ENCODE measurements around the gene GH1.
A peak's percentile ranks its signal among the peaks of the same experiment; 100 is the strongest.
"Not testable (repeated sequence)": the region's sequence is repeated elsewhere in the genome, so short reads cannot be mapped to it uniquely, and the experiment has no call there.

The GH1 gene

GRCh38 chr17:63892316-63893037 is 26.2 kb downstream of the GH1 start:
- H3K27ac ChIP-seq; H3K4me1 ChIP-seq; H3K9me3 ChIP-seq (ENCODE audit: control insufficient read depth, low read length); H3K79me2 ChIP-seq; H3K4me3 ChIP-seq (ENCODE audit: low read depth, low read length); H3K4me2 ChIP-seq (ENCODE audit: low read length); H3K36me3 ChIP-seq (ENCODE audit: control insufficient read depth, insufficient read depth, low read length); H3K9ac ChIP-seq; H2AFZ ChIP-seq; H3K27me3 ChIP-seq (ENCODE audit: control insufficient read depth, insufficient read depth, low read length): not testable (repeated sequence)
- TF ChIP-seq CTCF (IDR thresholded peaks at IDR 0.05), result peak; percentile 6

- H3K36me3 ChIP-seq (ENCODE audit: control insufficient read depth, insufficient read depth, low read length); H3K9ac ChIP-seq; H3K27ac ChIP-seq; H3K4me3 ChIP-seq (ENCODE audit: low read depth, low read length); H3K27me3 ChIP-seq (ENCODE audit: control insufficient read depth, insufficient read depth, low read length); H3K9me3 ChIP-seq (ENCODE audit: control insufficient read depth, low read length); H3K4me2 ChIP-seq (ENCODE audit: low read length); H3K4me1 ChIP-seq; H2AFZ ChIP-seq; H3K79me2 ChIP-seq: not testable (repeated sequence)
- peak; percentile 33 for TF ChIP-seq CTCF (IDR thresholded peaks at IDR 0.05)
Measured at GRCh38 chr17:63889026-63889848, 29.4 kb downstream of the GH1 start.

- not testable (repeated sequence) for H3K9ac ChIP-seq, H3K79me2 ChIP-seq
Measured at GRCh38 chr17:63885119-63885518, 33.5 kb downstream of the GH1 start.

GRCh38 chr17:63882626-63883126 is 36.0 kb downstream of the GH1 start:
- H3K27me3 ChIP-seq (ENCODE audit: control insufficient read depth, insufficient read depth, low read length); H3K4me3 ChIP-seq (ENCODE audit: low read depth, low read length); H3K36me3 ChIP-seq (ENCODE audit: control insufficient read depth, insufficient read depth, low read length); H3K4me2 ChIP-seq (ENCODE audit: low read length); H3K79me2 ChIP-seq; H3K9ac ChIP-seq; H3K27ac ChIP-seq; H3K4me1 ChIP-seq; H3K9me3 ChIP-seq (ENCODE audit: control insufficient read depth, low read length); H2AFZ ChIP-seq: not testable (repeated sequence)

More at GRCh38 chr17:63885119-63885518, 33.5 kb downstream of the GH1 start:
- not testable (repeated sequence) for H3K4me1 ChIP-seq; H2AFZ ChIP-seq; H3K4me3 ChIP-seq (ENCODE audit: low read depth, low read length); H3K4me2 ChIP-seq (ENCODE audit: low read length); H3K27ac ChIP-seq; H3K9me3 ChIP-seq (ENCODE audit: control insufficient read depth, low read length); H3K36me3 ChIP-seq (ENCODE audit: control insufficient read depth, insufficient read depth, low read length); H3K27me3 ChIP-seq (ENCODE audit: control insufficient read depth, insufficient read depth, low read length)

- H3K9me3 ChIP-seq (ENCODE audit: control insufficient read depth, low read length), result no peaks in the 10 kb centered on the region
- peak; percentile 54 for TF ChIP-seq CTCF (IDR thresholded peaks at IDR 0.05)
- no peak within 1 kb of the TSS for H3K27ac ChIP-seq
Measured at GRCh38 chr17:63881935-63882601, 36.6 kb downstream of the GH1 start, which contains the start of gene GH2. Gene GH2 (minus strand): TSS chr17:63881944. CDS start chr17:63881801, 143 bp downstream.

GRCh38 chr17:63881337-63881736 is 37.3 kb downstream of the GH1 start:
- not testable (repeated sequence) for H3K36me3 ChIP-seq (ENCODE audit: control insufficient read depth, insufficient read depth, low read length); H3K4me2 ChIP-seq (ENCODE audit: low read length); H3K9ac ChIP-seq; H3K27ac ChIP-seq; H3K9me3 ChIP-seq (ENCODE audit: control insufficient read depth, low read length); H3K4me1 ChIP-seq; H3K79me2 ChIP-seq; H3K27me3 ChIP-seq (ENCODE audit: control insufficient read depth, insufficient read depth, low read length); H3K4me3 ChIP-seq (ENCODE audit: low read depth, low read length)
- peak overlapping the region; percentile 47 for H2AFZ ChIP-seq

More at GRCh38 chr17:63881935-63882601, 36.6 kb downstream of the GH1 start, which contains the start of gene GH2:
- H2AFZ ChIP-seq, result peak within 1 kb of the TSS; percentile 47
- no peak within 1 kb of the TSS for H3K4me3 ChIP-seq (ENCODE audit: low read depth, low read length)
- H3K27me3 ChIP-seq (ENCODE audit: control insufficient read depth, insufficient read depth, low read length), result no peaks in the 10 kb centered on the region
- H3K79me2 ChIP-seq, result no peaks in the 10 kb centered on the region
- H3K9ac ChIP-seq, result no peak within 1 kb of the TSS
- H3K36me3 ChIP-seq (ENCODE audit: control insufficient read depth, insufficient read depth, low read length), result no peaks in the 10 kb centered on the region
- no peak within 1 kb of the TSS for H3K4me2 ChIP-seq (ENCODE audit: low read length)
- H3K4me1 ChIP-seq, result no peaks in the 10 kb centered on the region
